ENCODE measurements around the gene SNED1.

SNED1 gene

GRCh38 chr2:241068942-241069810 is 70.8 kb downstream of the SNED1 start:
- no peak for DNase-seq

- no peak for DNase-seq
These were observed 71.4 kb downstream of the SNED1 start for GRCh38 chr2:241069821-241070281.

GRCh38 chr2:241070361-241070760 is 71.9 kb downstream of the SNED1 start:
- DNase-seq = no peak

- DNase-seq = no peak
These were observed 72.6 kb downstream of the SNED1 start for GRCh38 chr2:241070811-241071676.

- DNase-seq = no peak
These were observed 73.3 kb downstream of the SNED1 start for GRCh38 chr2:241071677-241072111.

GRCh38 chr2:241072151-241072550 is 73.7 kb downstream of the SNED1 start:
- DNase-seq = no peak

GRCh38 chr2:241072553-241073165 is 74.2 kb downstream of the SNED1 start:
- no peak for DNase-seq

GRCh38 chr2:241073166-241074064 is 75.0 kb downstream of the SNED1 start:
- DNase-seq = no peak

- DNase-seq = no peak
These were observed 75.8 kb downstream of the SNED1 start for GRCh38 chr2:241074065-241074818.

- DNase-seq = no peak
These were observed 76.6 kb downstream of the SNED1 start for GRCh38 chr2:241074901-241075540.

GRCh38 chr2:241080405-241081189 is 82.2 kb downstream of the SNED1 start:
- DNase-seq = no peak

GRCh38 chr2:241081190-241081642 is 82.8 kb downstream of the SNED1 start:
- no peak for DNase-seq

GRCh38 chr2:241081643-241082340 is 83.4 kb downstream of the SNED1 start:
- no peak for DNase-seq

GRCh38 chr2:241082341-241083090 is 84.1 kb downstream of the SNED1 start:
- no peak for DNase-seq

- DNase-seq = no peak
These were observed 84.6 kb downstream of the SNED1 start for GRCh38 chr2:241083091-241083415.

GRCh38 chr2:241084856-241085444 is 86.5 kb downstream of the SNED1 start:
- DNase-seq = no peak

GRCh38 chr2:241087420-241088268 is 89.2 kb downstream of the SNED1 start:
- DNase-seq = no peak

Measured in DMS79 (cell line).